Lung (tissue), 12 donors: Measurements from ENCODE around the gene LRSAM1. TPM values are rescaled to one million over a fixed set of nuclear protein-coding genes. Genes with fewer than 3 reads are reported as not detected.

ENCODE experiments used
- ATAC-seq: fragments of 200-7000 bp; cut with Tn5 transposase; one replicate; pipeline ENCODE4 v1.9.1; 2020; ENCODE audit warnings: moderate number of reproducible peaks; ENCODE audit not compliant: insufficient read depth, low FRiP score
- DNase-seq, 3 donors: peaks; one replicate each; pipeline ENCODE4 v3.0.0-alpha.2; 2013 to 2017
- H3K27ac ChIP-seq, 2 donors: one replicate each; pipeline ENCODE4 v1.5.1; 2013; ENCODE audit warnings: mild to moderate bottlenecking in 2 of 2, moderate library complexity in 2 of 2, control low read depth in 1 of 2, inconsistent platforms in 1 of 2, low read depth in 1 of 2, low read length in 1 of 2
- H3K27me3 ChIP-seq, 3 donors: one replicate each; pipeline ENCODE4 v1.5.1; 2013; ENCODE audit warnings: low read length in 2 of 3; ENCODE audit not compliant: control insufficient read depth in 3 of 3, insufficient read depth in 3 of 3
- H3K36me3 ChIP-seq, 4 donors: one replicate each; pipeline ENCODE4 v1.5.1; 2013; ENCODE audit warnings: low read length in 4 of 4, mild to moderate bottlenecking in 1 of 4, moderate library complexity in 1 of 4; ENCODE audit not compliant: control insufficient read depth in 4 of 4, insufficient read depth in 4 of 4
- H3K4me1 ChIP-seq, 5 donors: one replicate each; pipeline ENCODE4 v1.5.1; 2013; ENCODE audit warnings: low read length in 5 of 5, mild to moderate bottlenecking in 2 of 5, moderate library complexity in 1 of 5; ENCODE audit not compliant: control insufficient read depth in 5 of 5, insufficient read depth in 5 of 5
- H3K4me3 ChIP-seq: one replicate; pipeline ENCODE4 v1.5.1; 2013; ENCODE audit warnings: mild to moderate bottlenecking, control low read depth, moderate library complexity
- H3K9ac ChIP-seq, 2 donors: one replicate each; pipeline ENCODE4 v1.5.1; 2013; ENCODE audit warnings: low read length in 2 of 2, control low read depth in 1 of 2; ENCODE audit not compliant: insufficient read depth in 1 of 2
- H3K9me3 ChIP-seq, 4 donors: one replicate each; pipeline ENCODE4 v1.5.1; 2013; ENCODE audit warnings: low read length in 3 of 4, mild to moderate bottlenecking in 1 of 4, moderate library complexity in 1 of 4; ENCODE audit not compliant: control insufficient read depth in 4 of 4, insufficient read depth in 3 of 4
- CTCF ChIP-seq: IDR thresholded peaks from 2 replicates; pipeline ENCODE4 v1.5.1; 2012; ENCODE audit warnings: mild to moderate bottlenecking; ENCODE audit errors: control extremely low read depth, extremely low read depth
- WGBS, 2 donors: extraction: QIAGEN DNeasy Blood & Tissue Kit; methylation state at CpG; one replicate each; pipeline ENCODE4 v1.1.7; 2013; 5-methylcytosine and 5-hydroxymethylcytosine counted together
- polyA plus RNA-seq, 2 donors: library from polyadenylated mRNA; stranded (reverse); fragments of 200-250 nt; gene quantifications; one replicate each; pipeline ENCODE4 v1.2.1, GENCODE V29; 2013
- total RNA-seq, 2 donors: library from RNA; depleted of rRNA in 1 of 2; stranded (reverse); fragments of >200 nt in 1 of 2; gene quantifications; one replicate each; pipeline ENCODE4 v1.2.1, GENCODE V29; 2014 to 2021
- donor health status: control.
- donor health status: control.
- donor health status: Bipolar disorder and iron deficiency.
- donor health status: healthy.
- donor health status: DM: yes; HTN: yes; CAD: no.

The LRSAM1 gene
- total and polyA plus RNA-seq, 4 donors = 13.5 to 24.5 (median 18.0) TPM

GRCh38 chr9:127447416-127448111 lies 3.7 kb upstream of the LRSAM1 start:
- Histone ChIP-seq H3K27me3 (no peaks in the 10 kb centered on the region), H3K27ac (no peak overlapping the region), H3K4me1 (peaks cover 0 to 27% (median 16%) of the 10 kb centered on the region in 5 donors), H3K36me3 (peaks cover 16 to 58% (median 53%) of the 10 kb centered on the region in 4 donors), H3K9me3 (peaks cover 0 to 7% (median 0%) of the 10 kb centered on the region in 4 donors), H3K9ac (no peak overlapping the region), H3K4me3 (no peak overlapping the region)
- DNase-seq = no peak
- TF ChIP-seq CTCF = no peak
- 60 to 80% methylated on average over 7 of the region's 7 CpGs for WGBS, 2 donors
- ATAC-seq = no peak

- Histone ChIP-seq H3K27ac (no peak overlapping the region), H3K9me3 (peaks cover 0 to 7% (median 0%) of the 10 kb centered on the region in 4 donors), H3K27me3 (no peaks in the 10 kb centered on the region), H3K4me1 (peaks cover 0 to 27% (median 18%) of the 10 kb centered on the region in 5 donors), H3K36me3 (peaks cover 16 to 58% (median 49%) of the 10 kb centered on the region in 4 donors), H3K9ac (no peak overlapping the region), H3K4me3 (no peak overlapping the region)
- no peak for ATAC-seq
- DNase-seq = no peak
- 90 to 94% methylated on average over 8 of the region's 8 CpGs for WGBS, 2 donors
- TF ChIP-seq CTCF = no peak
These were observed 3.1 kb upstream of the LRSAM1 start for GRCh38 chr9:127448112-127448805.

- Histone ChIP-seq H3K9me3 (peaks cover 0 to 4% (median 0%) of the 10 kb centered on the region in 4 donors), H3K4me1 (peaks cover 0 to 27% (median 18%) of the 10 kb centered on the region in 5 donors), H3K9ac (peak overlapping the region; percentile 81 to 99), H3K27ac (peak overlapping the region; percentile 80 to 93), H3K36me3 (peaks cover 16 to 54% (median 45%) of the 10 kb centered on the region in 4 donors), H3K27me3 (no peaks in the 10 kb centered on the region), H3K4me3 (peak overlapping the region; percentile 97)
- DNase-seq (no peak), ATAC-seq (no peak)
- WGBS, 2 donors = 49 to 70% methylated on average over 5 of the region's 5 CpGs
- TF ChIP-seq CTCF = no peak
These were observed 1.9 kb upstream of the LRSAM1 start for GRCh38 chr9:127449332-127449966.
